ENCODE data around the gene CCNH. TPM values are rescaled to one million over a fixed set of nuclear protein-coding genes. Genes with fewer than 3 reads are reported as not detected.

CCNH gene
- total and polyA plus RNA-seq, 8 donors: 16.9 to 29.7 (median 21.8) TPM

DNA sequence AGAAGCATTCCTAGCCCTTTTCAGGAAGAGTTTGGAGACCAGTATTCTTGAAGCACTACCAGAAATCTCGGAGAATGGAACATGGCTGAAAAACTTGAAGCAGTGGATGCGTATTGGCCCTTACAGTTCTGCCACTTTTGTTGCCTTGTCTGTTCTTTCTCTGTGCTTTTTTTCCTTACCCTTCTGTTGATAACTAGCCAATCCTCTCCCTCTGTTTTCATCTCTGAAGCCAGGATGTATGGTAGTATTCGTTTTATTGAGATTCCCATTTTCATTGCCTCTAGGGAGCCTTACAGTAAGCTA lies 564 bp upstream of the CCNH start:
- no peak for ATAC-seq

DNA sequence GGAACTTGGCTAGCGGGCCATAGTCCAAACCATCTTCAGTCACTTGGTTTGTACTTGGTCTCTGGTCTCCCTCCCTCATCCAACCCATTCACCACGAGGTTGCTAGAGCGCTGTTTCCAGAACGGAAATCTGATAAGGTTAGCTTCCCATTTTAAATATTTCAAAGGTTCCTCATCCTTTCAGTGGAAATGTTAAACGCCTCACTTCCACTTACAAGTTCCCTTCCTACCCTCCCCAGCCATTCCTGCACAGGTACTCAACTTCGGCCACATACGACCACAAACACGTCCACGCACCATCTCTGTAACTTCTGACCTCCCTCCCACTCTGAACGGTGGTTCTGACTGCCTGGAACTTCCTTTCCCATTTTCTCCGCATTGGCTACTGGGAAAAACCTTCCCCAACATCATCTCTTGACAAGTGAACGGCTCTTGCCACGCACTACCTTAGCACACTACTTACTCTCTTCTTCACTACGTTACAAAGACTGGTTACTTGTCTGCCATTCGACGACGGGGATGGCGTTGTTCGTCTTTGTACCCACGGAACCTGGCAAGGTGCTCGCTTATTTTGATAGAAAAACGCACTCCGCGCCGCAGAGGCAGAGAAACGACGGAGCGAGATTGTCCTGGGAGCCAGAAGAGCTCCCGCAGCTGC lies 629 bp downstream of the CCNH start:
- no peak for FAIRE-seq
- Histone ChIP-seq H3K9me3 (no peaks in the 10 kb centered on the region), H3K27ac (peak overlapping the region; percentile 87 to 99 (median 95)), H3K4me1 (peaks cover 8 to 13% (median 10%) of the 10 kb centered on the region in 3 donors), H3K36me3 (peaks cover 0 to 11% (median 0%) of the 10 kb centered on the region in 3 donors), H3K4me3 (peak overlapping the region; percentile 48 to 82 (median 66)), H3K27me3 (no peaks in the 10 kb centered on the region)
- ATAC-seq: peak; percentile 34 to 58 (median 44)
- intact Hi-C loops (cut with DNase I): no loop called here
- peak in 3 of 6 donors; percentile 5 to 23 (median 16) for DNase-seq
- TF ChIP-seq CTCF (IDR thresholded peaks at IDR 0.05): no peak
- WGBS, 2 donors: 0 to 1% methylated on average over 29 of the region's 29 CpGs

More for the DNA sequence above, 564 bp upstream of the CCNH start:
- Histone ChIP-seq H3K36me3 (peaks cover 0 to 4% (median 0%) of the 10 kb centered on the region in 3 donors), H3K27me3 (no peaks in the 10 kb centered on the region), H3K9me3 (no peaks in the 10 kb centered on the region), H3K27ac (peak overlapping the region; percentile 87 to 99 (median 95)), H3K4me1 (peaks cover 8 to 13% (median 10%) of the 10 kb centered on the region in 3 donors), H3K4me3 (peak overlapping the region; percentile 48 to 82 (median 66))
- no peak for DNase-seq
- 47% methylated on average over 3 of the region's 3 CpGs for WGBS, 2 donors
- intact Hi-C loops (cut with DNase I): no loop called here
- no peak for TF ChIP-seq CTCF (IDR thresholded peaks at IDR 0.05)
- FAIRE-seq: no peak

- TF ChIP-seq CTCF (IDR thresholded peaks at IDR 0.05): no peak
- FAIRE-seq (peak; percentile 49), ATAC-seq (no peak), DNase-seq (no peak)
- Histone ChIP-seq H3K4me1 (peaks cover 8 to 13% (median 10%) of the 10 kb centered on the region in 3 donors), H3K4me3 (peak overlapping the region; percentile 48 to 82 (median 66)), H3K27me3 (no peaks in the 10 kb centered on the region), H3K36me3 (peaks cover 0 to 17% (median 0%) of the 10 kb centered on the region in 3 donors), H3K27ac (peak overlapping the region in 3 of 4 donors; percentile 87 to 99 (median 95)), H3K9me3 (no peaks in the 10 kb centered on the region)
- intact Hi-C loops (cut with DNase I): no loop called here
- 2 to 3% methylated on average over 5 of the region's 5 CpGs for WGBS, 2 donors
Measured at GRCh38 chr5:87411586-87411972, 1.2 kb downstream of the CCNH start.

GRCh38 chr5:87410931-87411330 lies 1.8 kb downstream of the CCNH start:
- H3K36me3 ChIP-seq: peaks cover 0 to 19% (median 0%) of the 10 kb centered on the region in 3 donors
- H3K4me3 ChIP-seq: peak overlapping the region in 1 of 4 donors; percentile 82
- intact Hi-C loops (cut with DNase I): no loop called here
- 36 to 39% methylated on average over 1 of the region's 1 CpG for WGBS, 2 donors
- no peak for TF ChIP-seq CTCF (IDR thresholded peaks at IDR 0.05)
- no peak overlapping the region for H3K27ac ChIP-seq
- no peaks in the 10 kb centered on the region for H3K27me3 ChIP-seq
- DNase-seq: no peak
- FAIRE-seq: no peak
- H3K4me1 ChIP-seq: peaks cover 8 to 13% (median 10%) of the 10 kb centered on the region in 3 donors
- no peak for ATAC-seq
- no peaks in the 10 kb centered on the region for H3K9me3 ChIP-seq

DNA sequence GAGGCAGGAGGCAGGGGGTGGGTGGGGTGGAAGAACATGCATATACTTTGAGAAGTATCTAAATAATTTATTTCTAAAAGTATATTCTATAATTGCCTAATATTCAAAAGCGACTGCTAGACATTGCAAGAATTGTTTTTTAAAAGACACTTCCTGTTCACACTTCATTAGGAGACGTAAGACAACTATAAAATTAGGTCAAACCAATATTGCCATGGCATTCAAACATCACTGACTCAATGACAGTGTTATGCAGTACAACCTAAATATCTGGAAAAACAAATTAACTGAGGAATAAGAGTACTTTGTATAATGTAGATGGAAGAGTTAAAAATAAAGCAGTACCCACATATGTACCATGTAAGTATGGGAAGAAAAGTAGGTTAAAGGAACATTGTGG lies 4.5 kb downstream of the CCNH start:
- FAIRE-seq: no peak

More for the DNA sequence above, 4.5 kb downstream of the CCNH start:
- Histone ChIP-seq H3K9me3 (no peaks in the 10 kb centered on the region), H3K27me3 (no peaks in the 10 kb centered on the region), H3K4me3 (no peak overlapping the region), H3K36me3 (peaks cover 0 to 32% (median 9%) of the 10 kb centered on the region in 3 donors), H3K4me1 (peaks cover 8 to 13% (median 10%) of the 10 kb centered on the region in 3 donors), H3K27ac (no peak overlapping the region)
- no peak for ATAC-seq
- intact Hi-C loops (cut with DNase I): no loop called here
- no peak for TF ChIP-seq CTCF (IDR thresholded peaks at IDR 0.05)
- no peak for DNase-seq
- 75 to 76% methylated on average over 2 of the region's 2 CpGs for WGBS, 2 donors
